Measurements from ENCODE around the gene ARHGEF39. TPM values are rescaled to one million over a fixed set of nuclear protein-coding genes. Genes with fewer than 3 reads are reported as not detected.

ARHGEF39 gene
- total RNA-seq, 1 donor from 2014 or later, result 0.89 TPM

- no peaks in the 10 kb centered on the region for H3K4me1 Mint-ChIP-seq
- H3K27ac Mint-ChIP-seq, result no peak overlapping the region
- POLR2A ChIA-PET, result interaction anchor here (0.6 to 1.3 kb wide), 2 partner anchors 32 to 64 kb away, joined by 3 to 4 read pairs; no protein-coding TSS in a partner anchor
- CTCF ChIA-PET, result interaction anchor here (1.3 kb wide), 1 partner anchor 15 kb away, joined by 4 read pairs; no protein-coding TSS in a partner anchor
- peaks cover 65% of the 10 kb centered on the region for H3K36me3 Mint-ChIP-seq (ENCODE audit: low read depth)
- H3K4me3 Mint-ChIP-seq, result no peak overlapping the region
- DNase-seq, result no peak
- no peak for TF ChIP-seq CTCF (IDR thresholded peaks at IDR 0.05)
- H3K9me3 Mint-ChIP-seq, result no peaks in the 10 kb centered on the region
- ATAC-seq (ENCODE audit: low read depth), result no peak
- intact Hi-C loops (cut with micrococcal nuclease), result no loop called here
- no peaks in the 10 kb centered on the region for H3K27me3 Mint-ChIP-seq
Measured at GRCh38 chr9:35711501-35712428, 46.8 kb upstream of the ARHGEF39 start.

GRCh38 chr9:35710818-35711500 is 46.0 kb upstream of the ARHGEF39 start:
- no peak for DNase-seq
- no peak for TF ChIP-seq CTCF (IDR thresholded peaks at IDR 0.05)
- Mint-ChIP-seq H3K9me3 (no peaks in the 10 kb centered on the region), H3K36me3 (ENCODE audit: low read depth) (peaks cover 58% of the 10 kb centered on the region), H3K4me3 (no peak overlapping the region), H3K27ac (no peak overlapping the region), H3K4me1 (no peaks in the 10 kb centered on the region), H3K27me3 (no peaks in the 10 kb centered on the region)
- CTCF ChIA-PET, result interaction anchor here (1.3 kb wide), 1 partner anchor 14 kb away, joined by 4 read pairs; no protein-coding TSS in a partner anchor
- intact Hi-C loops (cut with micrococcal nuclease), result no loop called here
- no peak for ATAC-seq (ENCODE audit: low read depth)
- POLR2A ChIA-PET, result interaction anchor here (1.1 kb wide), 2 partner anchors 9 to 106 kb away, joined by 3 to 5 read pairs; partner anchors contain the start of gene TESK1

- Mint-ChIP-seq H3K4me1 (no peaks in the 10 kb centered on the region), H3K27me3 (no peaks in the 10 kb centered on the region), H3K27ac (no peak overlapping the region), H3K9me3 (no peaks in the 10 kb centered on the region), H3K36me3 (ENCODE audit: low read depth) (peaks cover 30% of the 10 kb centered on the region), H3K4me3 (no peak overlapping the region)
- no peak for ATAC-seq (ENCODE audit: low read depth)
- intact Hi-C loops (cut with micrococcal nuclease), result no loop called here
- CTCF ChIA-PET, result interaction anchor here (5.5 kb wide), 1 partner anchor 12 kb away, joined by 37 read pairs; no protein-coding TSS in a partner anchor
- POLR2A ChIA-PET, result no interaction called here
- no peak for TF ChIP-seq CTCF (IDR thresholded peaks at IDR 0.05)
- no peak for DNase-seq
Measured at GRCh38 chr9:35708146-35708545, 43.2 kb upstream of the ARHGEF39 start.

- intact Hi-C loops (cut with micrococcal nuclease), result no loop called here
- Mint-ChIP-seq H3K4me1 (no peaks in the 10 kb centered on the region), H3K4me3 (no peak overlapping the region), H3K9me3 (no peaks in the 10 kb centered on the region), H3K36me3 (ENCODE audit: low read depth) (peaks cover 18% of the 10 kb centered on the region), H3K27ac (no peak overlapping the region), H3K27me3 (no peaks in the 10 kb centered on the region)
- no peak for TF ChIP-seq CTCF (IDR thresholded peaks at IDR 0.05)
- ChIA-PET CTCF (interaction anchor here (1.2 to 5.5 kb wide), 2 partner anchors 11 to 46 kb away, joined by 3 to 37 read pairs; no protein-coding TSS in a partner anchor), POLR2A (no interaction called here)
- ATAC-seq (ENCODE audit: low read depth), result no peak
- DNase-seq, result no peak
Measured at GRCh38 chr9:35706951-35707350, 42.0 kb upstream of the ARHGEF39 start.
